Measurements from ENCODE around the gene FDPS.

The FDPS gene

GRCh38 chr1:155295942-155296267 is 12.8 kb upstream of the FDPS start:
- DNase-seq (ENCODE audit: low read depth), result no peak
- H3K4me3 ChIP-seq (ENCODE audit: control insufficient read depth, low read depth, low read length), result no peak overlapping the region
- TF ChIP-seq CTCF (conservative IDR thresholded peaks at IDR 0.05; ENCODE audit: control insufficient read depth, insufficient read depth, low read depth, low read length), result no peak

GRCh38 chr1:155296661-155297060 is 12.0 kb upstream of the FDPS start:
- no peak for TF ChIP-seq CTCF (conservative IDR thresholded peaks at IDR 0.05; ENCODE audit: control insufficient read depth, insufficient read depth, low read depth, low read length)
- H3K4me3 ChIP-seq (ENCODE audit: control insufficient read depth, low read depth, low read length), result no peak overlapping the region

GRCh38 chr1:155297384-155297783 is 11.3 kb upstream of the FDPS start:
- no peak overlapping the region for H3K4me3 ChIP-seq (ENCODE audit: control insufficient read depth, low read depth, low read length)
- TF ChIP-seq CTCF (conservative IDR thresholded peaks at IDR 0.05; ENCODE audit: control insufficient read depth, insufficient read depth, low read depth, low read length), result no peak
- DNase-seq (ENCODE audit: low read depth), result no peak

More at GRCh38 chr1:155296661-155297060, 12.0 kb upstream of the FDPS start:
- DNase-seq (ENCODE audit: low read depth), result no peak

GRCh38 chr1:155300024-155300423 is 8.6 kb upstream of the FDPS start:
- DNase-seq (ENCODE audit: low read depth), result no peak
- no peak for TF ChIP-seq CTCF (conservative IDR thresholded peaks at IDR 0.05; ENCODE audit: control insufficient read depth, insufficient read depth, low read depth, low read length)
- H3K4me3 ChIP-seq (ENCODE audit: control insufficient read depth, low read depth, low read length), result no peak overlapping the region

- H3K4me3 ChIP-seq (ENCODE audit: control insufficient read depth, low read depth, low read length), result no peak overlapping the region
- DNase-seq (ENCODE audit: low read depth), result no peak
- no peak for TF ChIP-seq CTCF (conservative IDR thresholded peaks at IDR 0.05; ENCODE audit: control insufficient read depth, insufficient read depth, low read depth, low read length)
Observed at GRCh38 chr1:155300553-155301329, 7.9 kb upstream of the FDPS start.

- no peak for DNase-seq (ENCODE audit: low read depth)
- no peak for TF ChIP-seq CTCF (conservative IDR thresholded peaks at IDR 0.05; ENCODE audit: control insufficient read depth, insufficient read depth, low read depth, low read length)
- H3K4me3 ChIP-seq (ENCODE audit: control insufficient read depth, low read depth, low read length), result no peak within 1 kb of the TSS
Observed at GRCh38 chr1:155301342-155301841, 7.3 kb upstream of the FDPS start, which contains the start of gene PKLR. Gene PKLR, minus strand, starts transcription at chr1:155301438. Its CDS starts 43 bp downstream, at chr1:155301395.
